IPS-NIHi11 (cell line): ENCODE measurements around the gene PDRG1.
A peak's percentile ranks its signal among the peaks of the same experiment; 100 is the strongest.
"Not testable (repeated sequence)": the region's sequence is repeated elsewhere in the genome, so short reads cannot be mapped to it uniquely, and the experiment has no call there.

Experiments
- DNase-seq: peaks from one replicate; pipeline ENCODE4 v3.0.0; 2012; ENCODE audit warnings: mixed read lengths, low spot score

Gene PDRG1

GRCh38 chr20:31966991-31967655 lies 15.3 kb upstream of the PDRG1 start:
- peak; percentile 21 for DNase-seq

GRCh38 chr20:31963889-31964288 lies 12.0 kb upstream of the PDRG1 start:
- DNase-seq: no peak

GRCh38 chr20:31962761-31963160 lies 10.9 kb upstream of the PDRG1 start:
- DNase-seq: no peak

GRCh38 chr20:31956556-31957526 lies 5.0 kb upstream of the PDRG1 start:
- no peak for DNase-seq

GRCh38 chr20:31954500-31954899 lies 2.7 kb upstream of the PDRG1 start:
- no peak for DNase-seq

GRCh38 chr20:31953556-31954148 lies 1.8 kb upstream of the PDRG1 start:
- DNase-seq: no peak

GRCh38 chr20:31951203-31951529 lies 680 bp downstream of the PDRG1 start:
- DNase-seq: no peak

- DNase-seq: no peak
These were observed 1.8 kb downstream of the PDRG1 start for GRCh38 chr20:31949877-31950646.

- no peak for DNase-seq
These were observed 3.8 kb downstream of the PDRG1 start for GRCh38 chr20:31948008-31948407.

GRCh38 chr20:31945785-31946184 lies 6.1 kb downstream of the PDRG1 start:
- no peak for DNase-seq

- DNase-seq: no peak
These were observed 6.5 kb downstream of the PDRG1 start for GRCh38 chr20:31945319-31945718.

- no peak for DNase-seq
These were observed 8.8 kb downstream of the PDRG1 start for GRCh38 chr20:31943052-31943471.

- no peak for DNase-seq
These were observed 12.2 kb downstream of the PDRG1 start for GRCh38 chr20:31939661-31940060.

- no peak for DNase-seq
These were observed 14.0 kb downstream of the PDRG1 start for GRCh38 chr20:31937820-31938219.

GRCh38 chr20:31936420-31936819 lies 15.4 kb downstream of the PDRG1 start:
- DNase-seq: no peak

- DNase-seq: peak; percentile 64
These were observed 16.7 kb downstream of the PDRG1 start for GRCh38 chr20:31934968-31935764.

- no peak for DNase-seq
These were observed 17.4 kb downstream of the PDRG1 start for GRCh38 chr20:31934491-31934890.

GRCh38 chr20:31933698-31934097 lies 18.1 kb downstream of the PDRG1 start:
- no peak for DNase-seq

- no peak for DNase-seq
These were observed 21.1 kb downstream of the PDRG1 start for GRCh38 chr20:31930779-31931178.

GRCh38 chr20:31929631-31930030 lies 22.2 kb downstream of the PDRG1 start:
- DNase-seq: not testable (repeated sequence)

- DNase-seq: no peak
These were observed 24.2 kb downstream of the PDRG1 start for GRCh38 chr20:31927627-31928159.
